ENCODE data around the gene SESN3. TPM values are rescaled to one million over a fixed set of nuclear protein-coding genes. Genes with fewer than 3 reads are reported as not detected.

Gene SESN3
- total RNA-seq, 1 experiment from 2014 or later = 6.3 TPM

GRCh38 chr11:95248666-95249467, 17.9 kb upstream of the SESN3 start:
- CTCF ChIA-PET = interaction anchor here (0.6 kb wide), 1 partner anchor 348 kb away, joined by 3 read pairs; no protein-coding TSS in a partner anchor
- intact Hi-C loops (cut with micrococcal nuclease) = no loop called here
- H3K36me3 Mint-ChIP-seq (ENCODE audit: insufficient read depth, unreplicated experiment) = no peaks in the 10 kb centered on the region
- no peak overlapping the region for H3K4me3 Mint-ChIP-seq (ENCODE audit: unreplicated experiment)
- no peaks in the 10 kb centered on the region for H3K9me3 Mint-ChIP-seq (ENCODE audit: unreplicated experiment)
- no peaks in the 10 kb centered on the region for H3K27me3 Mint-ChIP-seq (ENCODE audit: insufficient read depth, unreplicated experiment)
- no TSS peak for BruUV-seq (replicated peaks)
- H3K27ac Mint-ChIP-seq (ENCODE audit: low read depth, unreplicated experiment) = no peak overlapping the region
- no peak for DNase-seq (ENCODE audit: unreplicated experiment)
- H3K4me1 Mint-ChIP-seq (ENCODE audit: insufficient read depth, unreplicated experiment) = peaks cover 14% of the 10 kb centered on the region
- no peak for TF ChIP-seq CTCF (IDR thresholded peaks at IDR 0.05; ENCODE audit: unreplicated experiment)
- POLR2A ChIA-PET = no interaction called here

- POLR2A ChIA-PET = no interaction called here
- Mint-ChIP-seq H3K36me3 (ENCODE audit: insufficient read depth, unreplicated experiment) (no peaks in the 10 kb centered on the region), H3K27me3 (ENCODE audit: insufficient read depth, unreplicated experiment) (no peaks in the 10 kb centered on the region), H3K9me3 (ENCODE audit: unreplicated experiment) (no peaks in the 10 kb centered on the region), H3K4me3 (ENCODE audit: unreplicated experiment) (no peak overlapping the region), H3K4me1 (ENCODE audit: insufficient read depth, unreplicated experiment) (peaks cover 14% of the 10 kb centered on the region), H3K27ac (ENCODE audit: low read depth, unreplicated experiment) (no peak overlapping the region)
- DNase-seq (ENCODE audit: unreplicated experiment) = no peak
- CTCF ChIA-PET = interaction anchor here (0.6 kb wide), 1 partner anchor 673 kb away, joined by 4 read pairs; no protein-coding TSS in a partner anchor
- no peak for TF ChIP-seq CTCF (IDR thresholded peaks at IDR 0.05; ENCODE audit: unreplicated experiment)
- no TSS peak for BruUV-seq (replicated peaks)
- intact Hi-C loops (cut with micrococcal nuclease) = no loop called here
These were observed 16.9 kb upstream of the SESN3 start for GRCh38 chr11:95247883-95248282.

- POLR2A ChIA-PET = no interaction called here
- no TSS peak for BruUV-seq (replicated peaks)
- CTCF ChIA-PET = interaction anchor here (0.6 kb wide), 1 partner anchor 673 kb away, joined by 4 read pairs; no protein-coding TSS in a partner anchor
- Mint-ChIP-seq H3K27me3 (ENCODE audit: insufficient read depth, unreplicated experiment) (no peaks in the 10 kb centered on the region), H3K4me3 (ENCODE audit: unreplicated experiment) (no peak overlapping the region), H3K4me1 (ENCODE audit: insufficient read depth, unreplicated experiment) (peaks cover 14% of the 10 kb centered on the region), H3K36me3 (ENCODE audit: insufficient read depth, unreplicated experiment) (no peaks in the 10 kb centered on the region), H3K9me3 (ENCODE audit: unreplicated experiment) (no peaks in the 10 kb centered on the region), H3K27ac (ENCODE audit: low read depth, unreplicated experiment) (no peak overlapping the region)
- TF ChIP-seq CTCF (IDR thresholded peaks at IDR 0.05; ENCODE audit: unreplicated experiment) = no peak
- no peak for DNase-seq (ENCODE audit: unreplicated experiment)
- intact Hi-C loops (cut with micrococcal nuclease) = no loop called here
These were observed 16.2 kb upstream of the SESN3 start for GRCh38 chr11:95247127-95247684.

GRCh38 chr11:95245581-95245980, 14.6 kb upstream of the SESN3 start:
- no peak for DNase-seq (ENCODE audit: unreplicated experiment)
- Mint-ChIP-seq H3K27ac (ENCODE audit: low read depth, unreplicated experiment) (no peak overlapping the region), H3K9me3 (ENCODE audit: unreplicated experiment) (no peaks in the 10 kb centered on the region), H3K27me3 (ENCODE audit: insufficient read depth, unreplicated experiment) (no peaks in the 10 kb centered on the region), H3K4me1 (ENCODE audit: insufficient read depth, unreplicated experiment) (peaks cover 14% of the 10 kb centered on the region), H3K4me3 (ENCODE audit: unreplicated experiment) (no peak overlapping the region), H3K36me3 (ENCODE audit: insufficient read depth, unreplicated experiment) (no peaks in the 10 kb centered on the region)
- CTCF ChIA-PET = interaction anchor here (0.6 to 1.5 kb wide), 6 partner anchors 8 to 539 kb away, joined by 3 to 5 read pairs (median 4); partner anchors contain the start of gene SESN3
- POLR2A ChIA-PET = interaction anchor here (0.6 to 3.9 kb wide), 9 partner anchors 9 to 332 kb away, joined by 3 to 52 read pairs (median 4); partner anchors contain the start of gene SESN3
- intact Hi-C loops (cut with micrococcal nuclease) = no loop called here
- TF ChIP-seq CTCF (IDR thresholded peaks at IDR 0.05; ENCODE audit: unreplicated experiment) = no peak
- no TSS peak for BruUV-seq (replicated peaks)
